Ishikawa (cell line): ENCODE results near the gene TSN.
A peak's percentile ranks its signal among the peaks of the same experiment; 100 is the strongest.

Source experiments
- EGR1 ChIP-seq: IDR thresholded peaks from 2 replicates; pipeline ENCODE4 v1.6.1; 2012
- NFIC ChIP-seq: IDR thresholded peaks from 2 replicates; pipeline ENCODE4 v1.6.1; 2012
- RAD21 ChIP-seq: IDR thresholded peaks from 2 replicates; pipeline ENCODE4 v1.6.1; 2012; ENCODE audit warnings: low read depth
- TAF1 ChIP-seq: IDR thresholded peaks from 2 replicates; pipeline ENCODE4 v1.6.1; 2012; ENCODE audit warnings: low read depth, mild to moderate bottlenecking

- no peak for TF ChIP-seq RAD21
- TF ChIP-seq EGR1, result no peak
- TF ChIP-seq NFIC, result peak; percentile 72
- TF ChIP-seq TAF1, result no peak
These were observed 36.4 kb downstream of the TSN start for GRCh38 chr2:121791801-121792221.
